ENCODE results near the gene SEPTIN10. TPM values are rescaled to one million over a fixed set of nuclear protein-coding genes. Genes with fewer than 3 reads are reported as not detected.
"Not testable (repeated sequence)": the region's sequence is repeated elsewhere in the genome, so short reads cannot be mapped to it uniquely, and the experiment has no call there.

The SEPTIN10 gene
- total RNA-seq, 1 donor from 2014 or later: 83.7 TPM

GRCh38 chr2:109645412-109646184 lies 31.8 kb upstream of the SEPTIN10 start:
- H3K27me3 ChIP-seq: no peaks in the 10 kb centered on the region
- H3K27ac ChIP-seq: peak overlapping the region; percentile 70
- intact Hi-C loops (cut with DNase I): no loop called here

GRCh38 chr2:109644571-109645275 lies 31.0 kb upstream of the SEPTIN10 start:
- intact Hi-C loops (cut with DNase I): no loop called here
- no peak overlapping the region for H3K4me3 ChIP-seq

More at GRCh38 chr2:109645412-109646184, 31.8 kb upstream of the SEPTIN10 start:
- Histone ChIP-seq H3K4me1 (peaks cover 11% of the 10 kb centered on the region), H3K9me3 (no peaks in the 10 kb centered on the region), H3K4me3 (no peak overlapping the region), H3K36me3 (no peaks in the 10 kb centered on the region)
- DNase-seq (no peak), ATAC-seq (no peak)
- no peak for TF ChIP-seq CTCF (IDR thresholded peaks at IDR 0.05)

GRCh38 chr2:109640000-109640399 lies 26.2 kb upstream of the SEPTIN10 start:
- DNase-seq; H3K27me3 ChIP-seq; H3K36me3 ChIP-seq; H3K4me3 ChIP-seq; ATAC-seq; H3K9me3 ChIP-seq; H3K27ac ChIP-seq; intact Hi-C loops (cut with DNase I): not testable (repeated sequence)
- peaks cover 30% of the 10 kb centered on the region for H3K4me1 ChIP-seq

More at GRCh38 chr2:109644571-109645275, 31.0 kb upstream of the SEPTIN10 start:
- Histone ChIP-seq H3K36me3 (no peaks in the 10 kb centered on the region), H3K9me3 (no peaks in the 10 kb centered on the region), H3K27me3 (no peaks in the 10 kb centered on the region), H3K4me1 (peaks cover 11% of the 10 kb centered on the region), H3K27ac (peak overlapping the region; percentile 70)
- ATAC-seq (peak; percentile 84), DNase-seq (no peak)
- TF ChIP-seq CTCF (IDR thresholded peaks at IDR 0.05): no peak

- Histone ChIP-seq H3K27me3 (no peaks in the 10 kb centered on the region), H3K9me3 (no peaks in the 10 kb centered on the region), H3K27ac (no peak overlapping the region), H3K36me3 (no peaks in the 10 kb centered on the region), H3K4me3 (no peak overlapping the region), H3K4me1 (peaks cover 21% of the 10 kb centered on the region)
- intact Hi-C loops (cut with DNase I): no loop called here
- ATAC-seq (no peak), DNase-seq (no peak)
- TF ChIP-seq CTCF (IDR thresholded peaks at IDR 0.05): no peak
Observed at GRCh38 chr2:109638795-109639194, 25.0 kb upstream of the SEPTIN10 start.

- TF ChIP-seq CTCF (IDR thresholded peaks at IDR 0.05): no peak
- peak overlapping the region; percentile 6 for H3K27ac ChIP-seq
- DNase-seq (no peak), ATAC-seq (peak; percentile 76)
- intact Hi-C loops (cut with DNase I): no loop called here
- peaks cover 21% of the 10 kb centered on the region for H3K4me1 ChIP-seq
- no peaks in the 10 kb centered on the region for H3K36me3 ChIP-seq
- no peaks in the 10 kb centered on the region for H3K9me3 ChIP-seq
- H3K4me3 ChIP-seq: no peak overlapping the region
- no peaks in the 10 kb centered on the region for H3K27me3 ChIP-seq
Observed at GRCh38 chr2:109637749-109638570, 24.2 kb upstream of the SEPTIN10 start.
